ENCODE measurements around the gene PGP. TPM values are rescaled to one million over a fixed set of nuclear protein-coding genes. Genes with fewer than 3 reads are reported as not detected.

PGP gene
- total RNA-seq, 1 experiment from 2014 or later: 38.3 TPM

GRCh38 chr16:2237102-2237482 is 22.5 kb upstream of the PGP start:
- Histone ChIP-seq H2AK5ac (ENCODE audit: insufficient read length, low read length) (no peak overlapping the region), H3K4ac (ENCODE audit: low read depth, low read length) (no peak overlapping the region), H3K27me3 (ENCODE audit: insufficient read depth, low read length) (peaks cover 2% of the 10 kb centered on the region; the same call in 1 of the 2 replicates), H2BK12ac (ENCODE audit: insufficient read length, low read depth, low read length) (no peak overlapping the region), H4K8ac (replicated peaks; ENCODE audit: insufficient read length, low read depth, low read length) (no peak overlapping the region), H3K23me2 (ENCODE audit: insufficient read length, low read depth, low read length, poor library complexity, severe bottlenecking) (peaks cover 13% of the 10 kb centered on the region), H3K4me1 (ENCODE audit: insufficient read depth, low read length) (no peaks in the 10 kb centered on the region), H3K18ac (ENCODE audit: insufficient read length, low read depth, low read length) (no peak overlapping the region), H3K79me1 (ENCODE audit: insufficient read depth, low read depth, low read length, poor library complexity, severe bottlenecking) (no peaks in the 10 kb centered on the region), H2BK120ac (ENCODE audit: low read depth, low read length, poor library complexity, severe bottlenecking) (no peak overlapping the region), H2AFZ (ENCODE audit: low read length) (no peak overlapping the region), H3K9ac (ENCODE audit: extremely low read depth, insufficient read length, low read length) (no peak overlapping the region), H3K23ac (ENCODE audit: insufficient read length, low read depth, low read length) (no peak overlapping the region), H2BK20ac (ENCODE audit: low read depth, low read length, poor library complexity, severe bottlenecking) (no peak overlapping the region), H2BK5ac (ENCODE audit: insufficient read length, low read length) (no peak overlapping the region), H3K27ac (ENCODE audit: insufficient read length, low read depth, low read length) (no peak overlapping the region), H3K4me2 (ENCODE audit: insufficient read depth, insufficient read length, low read length) (peak overlapping the region; percentile 67), H4K91ac (ENCODE audit: insufficient read length, low read depth, low read length) (no peak overlapping the region), H3K14ac (ENCODE audit: insufficient read depth, low read length) (no peak overlapping the region; the same call in 1 of the 2 replicates), H3K79me2 (ENCODE audit: insufficient read depth, low read length) (no peaks in the 10 kb centered on the region), H3T11ph (ENCODE audit: low read length) (no peak overlapping the region), H3K9me3 (ENCODE audit: control insufficient read depth, low read depth, low read length) (no peaks in the 10 kb centered on the region), H3K56ac (ENCODE audit: insufficient read length, low read depth, low read length) (no peak overlapping the region), H4K20me1 (ENCODE audit: control insufficient read depth, insufficient read depth, insufficient read length) (no peaks in the 10 kb centered on the region), H2BK15ac (ENCODE audit: low read depth, low read length) (no peak overlapping the region), H4K5ac (ENCODE audit: insufficient read length, low read depth, low read length) (no peak overlapping the region)
- Mint-ChIP-seq H3K9me3 (no peaks in the 10 kb centered on the region), H3K27me3 (ENCODE audit: low read depth) (peaks cover 16% of the 10 kb centered on the region), H3K4me3 (peak overlapping the region; percentile 42 to 72; a peak in 4 of 5 replicates), H3K36me3 (ENCODE audit: insufficient read depth in 1 of 3, low read depth in 3 of 3) (peaks cover 2 to 28% (median 5%) of the 10 kb centered on the region in 3 experiments; a peak in 5 of 7 replicates), H3K27ac (no peak overlapping the region), H3K4me1 (peaks cover 0 to 3% of the 10 kb centered on the region in 2 experiments; a peak in 1 of 4 replicates)
- no peak for DNase-seq
- WGBS (ENCODE audit: extremely low coverage, insufficient read length, low lambda C conversion rate): no CpG with 5 or more reads among the region's 40 CpGs
- TF ChIP-seq CTCF (conservative IDR thresholded peaks at IDR 0.05): no peak

All from H9 (cell line).